AG08395 (cell line): ENCODE data around the gene TMEM184A.

Experiments
- DNase-seq: peaks from one replicate; pipeline ENCODE4 v3.0.0; 2012; ENCODE audit warnings: mixed read lengths, low spot score

The TMEM184A gene

DNA sequence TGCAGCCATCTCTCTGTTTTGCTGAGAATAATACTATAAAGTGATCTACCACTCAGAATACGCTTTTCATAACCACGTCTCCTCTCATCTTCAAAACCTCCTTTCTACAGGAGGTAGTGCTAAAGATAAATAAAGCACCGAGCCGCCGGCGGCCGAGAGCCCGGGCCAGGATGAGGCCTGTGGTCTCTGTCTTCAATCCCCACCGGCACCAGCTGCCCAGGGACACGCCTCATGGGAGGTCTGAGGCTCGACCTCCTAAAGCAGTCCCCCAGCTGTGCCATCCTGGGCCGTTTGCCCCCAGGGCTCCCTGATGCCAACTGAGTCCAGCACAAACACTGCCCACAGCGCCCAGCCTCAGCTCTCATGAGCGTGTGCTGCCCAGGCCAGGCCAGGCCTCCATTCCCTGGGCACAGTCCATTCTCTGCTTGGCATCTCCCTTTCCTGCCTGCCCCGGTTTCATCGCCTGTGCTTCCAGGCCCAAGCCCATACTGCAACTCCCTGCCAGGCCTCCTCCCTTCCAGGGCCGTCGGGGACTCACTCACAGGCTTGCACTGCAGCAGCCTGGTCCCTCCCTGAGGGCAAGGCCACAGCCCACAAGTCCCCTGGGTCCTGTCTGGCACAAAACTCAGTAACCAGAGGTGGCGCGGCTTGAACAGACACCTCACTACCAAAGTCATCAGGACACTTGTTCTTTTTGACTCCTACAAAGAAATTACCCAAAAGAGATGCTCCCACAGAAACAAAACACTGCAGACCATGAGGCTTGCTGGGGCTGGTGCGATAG, 54.3 kb downstream of the TMEM184A start:
- no peak for DNase-seq

DNA sequence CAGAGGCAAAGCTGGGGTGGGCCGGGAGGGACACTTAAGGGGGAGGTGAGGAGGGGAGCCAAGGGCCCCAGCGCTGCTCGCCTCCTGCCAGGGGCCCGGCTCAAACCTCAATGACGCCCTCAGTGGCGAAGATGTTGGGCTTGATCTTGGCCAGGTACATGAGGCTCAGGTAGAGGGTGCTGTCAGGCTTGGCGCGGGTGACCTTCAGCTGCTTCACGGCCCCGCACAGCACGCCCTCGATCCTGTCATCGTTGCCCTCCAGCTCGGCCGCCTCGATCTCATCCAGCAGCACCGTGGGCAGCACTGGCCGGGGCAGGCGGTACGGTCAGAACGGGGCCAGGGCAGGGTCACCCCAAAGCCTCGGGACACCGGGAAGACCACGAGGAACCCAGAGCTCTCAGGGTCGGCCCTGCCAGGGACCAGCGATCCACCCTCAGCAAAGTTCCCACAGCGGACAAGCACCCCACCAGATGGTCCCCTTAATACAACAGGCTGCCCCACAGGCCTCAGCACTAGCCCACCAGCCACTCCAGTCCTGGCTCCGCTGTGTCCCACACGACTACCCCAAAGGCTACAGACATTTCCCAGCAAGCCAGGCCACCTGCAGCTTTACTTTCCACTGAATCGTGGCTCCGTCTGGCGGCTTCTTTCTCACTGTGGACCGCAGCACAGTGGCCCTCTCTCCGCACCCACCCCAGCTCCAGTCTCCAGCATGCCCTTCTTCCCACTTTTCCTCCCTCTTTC, 55.8 kb downstream of the TMEM184A start:
- DNase-seq: no peak

- no peak for DNase-seq
Observed at GRCh38 chr7:1499367-1500029, 56.5 kb downstream of the TMEM184A start.

GRCh38 chr7:1498370-1499305, 57.4 kb downstream of the TMEM184A start:
- DNase-seq: no peak

- no peak for DNase-seq
Observed at GRCh38 chr7:1497293-1497927, 58.6 kb downstream of the TMEM184A start.

- DNase-seq: no peak
Observed at GRCh38 chr7:1496531-1497292, 59.3 kb downstream of the TMEM184A start.

DNA sequence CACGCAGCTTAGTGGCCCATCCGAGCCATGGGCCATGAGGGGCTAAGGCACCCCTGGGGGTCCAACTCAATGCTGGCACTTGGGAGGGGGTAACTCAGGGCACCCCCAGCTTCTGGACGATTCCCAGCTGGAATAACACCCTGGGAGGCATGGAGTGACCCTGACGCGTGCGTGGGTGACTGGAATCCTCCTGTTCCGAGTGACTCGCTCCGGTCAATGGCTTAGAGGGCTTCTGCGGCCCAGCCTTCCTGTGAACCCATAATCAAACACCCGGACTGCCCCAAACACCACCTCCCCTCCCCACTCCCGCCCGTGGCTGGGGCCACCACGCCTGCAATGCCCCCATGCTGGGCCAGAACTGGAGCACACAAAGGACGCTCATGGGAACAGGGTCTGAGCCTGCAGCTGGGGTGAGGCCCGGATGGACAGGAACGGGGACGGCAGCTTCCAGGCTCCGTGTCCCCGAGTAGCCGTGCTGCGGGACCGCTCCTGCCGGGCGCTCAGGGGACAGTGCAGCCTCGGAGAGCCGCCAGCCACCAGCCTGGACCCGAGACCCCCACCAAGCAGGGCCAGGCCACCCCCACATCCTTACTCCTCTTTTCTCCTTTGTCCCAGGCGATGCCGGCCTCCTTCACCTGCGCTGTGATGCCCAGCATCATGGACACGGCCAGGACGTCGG, 60.3 kb downstream of the TMEM184A start:
- DNase-seq: no peak

- no peak for DNase-seq
Observed at GRCh38 chr7:1494866-1495563, 61.0 kb downstream of the TMEM184A start.

DNA sequence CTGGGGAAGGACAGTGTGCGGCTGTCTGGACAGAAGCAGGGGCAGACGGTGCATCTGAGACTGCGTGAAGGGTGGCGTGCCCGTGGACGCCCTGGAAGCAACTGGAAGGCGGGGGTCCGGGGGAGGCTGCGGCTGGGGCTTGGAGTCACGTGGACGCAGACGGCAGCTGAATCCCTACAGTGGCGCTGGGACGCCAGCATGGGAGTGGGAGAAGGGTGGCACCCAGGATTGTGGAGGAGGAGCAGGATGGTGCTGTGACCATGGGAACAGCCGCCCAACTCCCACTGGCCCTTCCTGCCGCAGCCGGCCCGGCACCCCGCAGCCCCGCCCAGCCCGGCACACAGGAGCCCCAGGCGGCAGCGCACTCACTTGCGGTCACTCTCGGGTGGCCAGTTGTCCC, 61.6 kb downstream of the TMEM184A start:
- no peak for DNase-seq

- no peak for DNase-seq
Observed at GRCh38 chr7:1493571-1493970, 62.4 kb downstream of the TMEM184A start.

DNA sequence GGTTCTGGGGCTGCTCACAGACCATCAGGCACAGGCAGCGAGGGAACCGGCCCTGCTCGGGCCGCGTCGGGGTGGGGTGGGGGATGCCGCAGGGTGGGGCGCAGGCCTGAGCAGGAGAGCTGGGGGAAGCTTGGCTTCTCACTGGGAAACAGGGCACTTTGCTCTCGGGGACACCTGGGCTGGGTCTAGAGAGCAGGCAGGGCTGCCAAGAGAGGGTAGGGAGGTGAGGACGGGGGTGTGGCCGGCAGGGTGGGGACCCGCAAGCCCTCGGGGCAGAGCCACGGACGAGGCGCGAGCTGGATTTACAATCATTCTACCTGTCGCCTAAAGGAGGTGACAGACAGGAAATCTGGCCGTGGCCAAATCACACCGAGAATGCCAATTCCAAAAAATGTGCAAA, 62.9 kb downstream of the TMEM184A start:
- DNase-seq: no peak

DNA sequence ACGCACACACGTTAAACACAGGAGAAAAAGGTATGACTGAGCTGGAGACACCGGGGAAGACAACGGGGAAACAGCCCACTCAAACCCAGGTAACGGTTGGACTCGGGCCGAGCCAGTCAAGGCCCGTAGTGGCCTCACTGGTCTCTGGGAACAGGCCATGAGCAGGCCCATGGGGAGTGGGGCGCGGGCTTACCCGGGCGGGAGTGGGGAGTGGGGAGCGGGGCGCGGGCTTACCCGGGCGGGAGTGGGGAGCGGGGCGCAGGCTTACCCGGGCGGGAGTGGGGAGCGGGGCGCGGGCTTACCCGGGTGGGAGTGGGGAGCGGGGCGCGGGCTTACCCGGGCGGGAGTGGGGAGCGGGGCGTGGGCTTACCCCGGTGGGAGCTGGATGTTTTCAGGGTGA, 63.4 kb downstream of the TMEM184A start:
- no peak for DNase-seq
